H4 (cell line): ENCODE data around the gene NFE2L2. TPM values are rescaled to one million over a fixed set of nuclear protein-coding genes. Genes with fewer than 3 reads are reported as not detected.
"Not testable (repeated sequence)": the region's sequence is repeated elsewhere in the genome, so short reads cannot be mapped to it uniquely, and the experiment has no call there.

Experiments
- DNase-seq: peaks from one replicate; pipeline ENCODE4 v3.0.0-alpha.2; 2015; ENCODE audit warnings: low spot score
- total RNA-seq: library from RNA; depleted of rRNA; stranded (reverse); fragments of >200 nt; shearing (Covaris generic); gene quantifications from 2 replicates; pipeline ENCODE4 v1.2.3, GENCODE V29; 2014

NFE2L2 gene
- total RNA-seq, 1 experiment from 2014 or later, result 128 TPM

GRCh38 chr2:177257471-177257870 is 7.1 kb downstream of the NFE2L2 start:
- DNase-seq, result no peak

GRCh38 chr2:177256695-177257094 is 7.8 kb downstream of the NFE2L2 start:
- no peak for DNase-seq

GRCh38 chr2:177256026-177256425 is 8.5 kb downstream of the NFE2L2 start:
- DNase-seq, result no peak

- no peak for DNase-seq
Measured at GRCh38 chr2:177255227-177255601, 9.3 kb downstream of the NFE2L2 start.

- DNase-seq, result no peak
Measured at GRCh38 chr2:177254433-177255226, 9.9 kb downstream of the NFE2L2 start.

- DNase-seq, result no peak
Measured at GRCh38 chr2:177253704-177254103, 10.8 kb downstream of the NFE2L2 start.

- no peak for DNase-seq
Measured at GRCh38 chr2:177252808-177253531, 11.6 kb downstream of the NFE2L2 start.

GRCh38 chr2:177251165-177251542 is 13.4 kb downstream of the NFE2L2 start:
- no peak for DNase-seq

GRCh38 chr2:177250461-177250860 is 14.1 kb downstream of the NFE2L2 start:
- no peak for DNase-seq

GRCh38 chr2:177249038-177249437 is 15.5 kb downstream of the NFE2L2 start:
- DNase-seq, result no peak

- DNase-seq, result no peak
Measured at GRCh38 chr2:177247693-177248262, 16.7 kb downstream of the NFE2L2 start.

GRCh38 chr2:177246523-177247030 is 17.9 kb downstream of the NFE2L2 start:
- DNase-seq, result not testable (repeated sequence)

GRCh38 chr2:177246000-177246399 is 18.5 kb downstream of the NFE2L2 start:
- no peak for DNase-seq

GRCh38 chr2:177245010-177245422 is 19.5 kb downstream of the NFE2L2 start:
- peak; percentile 93 for DNase-seq

- DNase-seq, result no peak
Measured at GRCh38 chr2:177244244-177244771, 20.2 kb downstream of the NFE2L2 start.

GRCh38 chr2:177243476-177243875 is 21.1 kb downstream of the NFE2L2 start:
- no peak for DNase-seq

- no peak for DNase-seq
Measured at GRCh38 chr2:177243073-177243472, 21.5 kb downstream of the NFE2L2 start.

GRCh38 chr2:177242121-177242987 is 22.2 kb downstream of the NFE2L2 start:
- peak; percentile 94 for DNase-seq

GRCh38 chr2:177241711-177242120 is 22.8 kb downstream of the NFE2L2 start:
- no peak for DNase-seq

- DNase-seq, result peak; percentile 57
Measured at GRCh38 chr2:177239932-177240630, 24.4 kb downstream of the NFE2L2 start.

- DNase-seq, result no peak
Measured at GRCh38 chr2:177239053-177239452, 25.5 kb downstream of the NFE2L2 start.
